Raji (cell line): ENCODE results near the gene STC2.

ENCODE experiments used
- POLR2A ChIP-seq: IDR thresholded peaks from 2 replicates; pipeline ENCODE4 v1.6.1; 2011; ENCODE audit warnings: low read depth, low read length, control low read depth; ENCODE audit not compliant: insufficient read depth

STC2 gene

GRCh38 chr5:173271419-173271818 lies 56.8 kb downstream of the STC2 start:
- no peak for TF ChIP-seq POLR2A

- no peak for TF ChIP-seq POLR2A
These were observed 59.3 kb downstream of the STC2 start for GRCh38 chr5:173268750-173269432.

- TF ChIP-seq POLR2A: no peak
These were observed 62.8 kb downstream of the STC2 start for GRCh38 chr5:173265433-173265832.
